ENCODE measurements around the gene NR1I3.
A peak's percentile ranks its signal among the peaks of the same experiment; 100 is the strongest.

NR1I3 gene

GRCh38 chr1:161217831-161218230, 20.2 kb downstream of the NR1I3 start:
- DNase-seq: no peak

- DNase-seq: peak; percentile 75
Observed at GRCh38 chr1:161216945-161217712, 20.9 kb downstream of the NR1I3 start.

- peak; percentile 88 for DNase-seq
Observed at GRCh38 chr1:161215076-161215475, 22.9 kb downstream of the NR1I3 start, which contains the start of gene FCER1G. TSS of gene FCER1G (plus strand) at chr1:161215295. CDS start at chr1:161215322, 27 bp downstream.

DNA sequence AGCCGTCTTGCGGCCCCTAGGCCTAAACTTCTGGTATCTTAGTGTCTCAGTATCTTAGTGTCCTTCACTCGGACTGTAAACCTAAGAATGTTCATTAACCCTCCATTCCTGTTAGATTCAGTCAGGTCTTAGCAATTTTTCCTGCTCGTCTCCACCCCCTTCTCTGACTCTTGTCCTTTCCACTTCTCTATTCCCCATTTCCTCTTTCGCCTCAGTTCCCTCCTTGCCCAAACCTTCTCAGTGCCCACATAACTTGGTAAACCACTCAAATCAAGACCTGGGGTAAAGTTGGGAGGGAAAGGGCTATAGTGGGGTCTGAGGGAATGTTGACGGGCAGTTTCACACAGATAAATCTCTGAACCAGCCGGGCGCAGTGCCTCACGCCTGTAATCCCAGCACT, 23.6 kb downstream of the NR1I3 start:
- DNase-seq: no peak

- peak; percentile 94 for DNase-seq
Observed at GRCh38 chr1:161209790-161210409, 28.1 kb downstream of the NR1I3 start.

DNA sequence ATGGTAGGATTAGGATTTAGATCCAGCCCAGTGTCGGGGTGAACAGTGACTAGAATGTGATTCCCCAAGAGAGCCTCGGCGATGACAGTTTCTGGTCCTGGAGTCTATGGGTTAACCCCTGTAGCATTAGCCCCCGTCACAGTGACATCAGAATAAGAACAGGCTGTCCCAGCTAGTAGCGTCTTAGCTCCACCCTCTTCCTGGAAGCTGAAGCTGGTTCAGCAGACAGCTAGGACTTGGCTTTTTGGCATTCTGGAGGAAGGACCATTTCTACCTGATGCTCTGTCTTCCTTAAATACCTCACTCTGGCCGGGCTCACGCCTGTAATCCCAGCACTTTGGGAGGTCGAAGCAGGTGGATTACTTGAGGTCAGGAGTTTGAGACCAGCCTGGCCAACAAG, 30.8 kb downstream of the NR1I3 start:
- DNase-seq: no peak

GRCh38 chr1:161206411-161207140, 31.4 kb downstream of the NR1I3 start:
- DNase-seq: no peak

GRCh38 chr1:161201836-161202712, 35.9 kb downstream of the NR1I3 start, which contains the start of gene NDUFS2:
TSS of gene NDUFS2 (plus strand) at chr1:161202367. CDS start at chr1:161202386, 19 bp downstream.
- peak; percentile 100 for DNase-seq

- peak; percentile 53 for DNase-seq
Observed at GRCh38 chr1:161200992-161201835, 36.8 kb downstream of the NR1I3 start.

DNA sequence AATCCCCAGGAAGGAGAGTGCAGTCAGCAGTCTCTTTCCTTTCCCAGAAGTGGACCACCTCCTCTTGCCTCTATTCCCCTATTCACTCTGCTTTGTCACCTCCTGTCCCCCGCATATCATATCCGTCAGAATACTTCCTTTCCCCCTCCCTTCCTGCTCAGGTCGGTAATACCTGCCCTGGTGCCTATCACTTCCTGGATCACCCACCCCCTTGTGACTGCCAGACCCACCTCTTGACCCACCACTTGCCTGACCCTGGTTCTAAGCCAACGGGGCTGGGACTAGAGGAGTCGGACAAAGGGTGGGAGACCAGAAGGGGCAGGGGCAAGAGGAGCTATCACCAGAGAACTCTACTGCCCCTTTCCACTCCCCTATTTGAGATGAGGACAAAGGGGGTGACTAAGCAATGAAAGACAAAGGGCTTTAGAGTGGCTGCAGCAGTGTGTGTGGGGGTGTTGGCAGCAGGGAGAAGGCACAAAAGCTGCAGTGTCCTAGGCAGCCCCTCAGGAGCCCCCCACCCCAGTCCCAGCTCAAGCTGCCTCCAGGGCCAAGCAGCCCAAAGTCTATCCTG, 37.5 kb downstream of the NR1I3 start:
- no peak for DNase-seq

- DNase-seq: no peak
Observed at GRCh38 chr1:161199506-161200139, 38.4 kb downstream of the NR1I3 start.

DNA sequence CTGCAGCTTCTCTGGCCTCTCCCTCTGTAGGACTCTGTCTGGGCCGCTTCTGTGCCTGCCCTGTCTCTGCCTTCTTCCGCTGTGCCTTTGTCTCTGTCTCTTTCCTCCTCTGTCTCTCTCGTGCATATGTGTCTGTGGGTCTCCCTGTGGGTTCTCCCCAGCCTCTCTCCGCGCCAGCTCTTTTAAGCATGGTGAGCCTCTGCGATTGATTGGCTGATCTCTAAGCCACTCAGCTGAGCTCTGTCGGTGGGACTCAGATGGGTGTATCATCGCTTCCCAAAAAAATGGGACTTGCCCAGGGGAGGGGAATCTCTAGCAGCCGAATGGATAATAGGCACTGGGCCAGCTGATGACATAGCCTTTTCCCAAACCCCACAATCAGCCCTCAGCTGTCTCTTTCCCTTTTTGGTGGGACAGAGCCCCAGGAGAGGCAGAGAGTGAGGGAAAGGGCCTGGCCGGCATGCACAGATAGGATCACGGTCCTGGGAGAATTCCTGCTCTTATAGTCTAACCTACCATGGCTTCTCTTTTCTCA, 39.0 kb downstream of the NR1I3 start, which contains the start of gene ADAMTS4:
Gene ADAMTS4 (minus strand): TSS at position 158 of the 535 bp plus-strand sequence. CDS start 427 bp downstream, outside the sequence.
- DNase-seq: no peak

DNA sequence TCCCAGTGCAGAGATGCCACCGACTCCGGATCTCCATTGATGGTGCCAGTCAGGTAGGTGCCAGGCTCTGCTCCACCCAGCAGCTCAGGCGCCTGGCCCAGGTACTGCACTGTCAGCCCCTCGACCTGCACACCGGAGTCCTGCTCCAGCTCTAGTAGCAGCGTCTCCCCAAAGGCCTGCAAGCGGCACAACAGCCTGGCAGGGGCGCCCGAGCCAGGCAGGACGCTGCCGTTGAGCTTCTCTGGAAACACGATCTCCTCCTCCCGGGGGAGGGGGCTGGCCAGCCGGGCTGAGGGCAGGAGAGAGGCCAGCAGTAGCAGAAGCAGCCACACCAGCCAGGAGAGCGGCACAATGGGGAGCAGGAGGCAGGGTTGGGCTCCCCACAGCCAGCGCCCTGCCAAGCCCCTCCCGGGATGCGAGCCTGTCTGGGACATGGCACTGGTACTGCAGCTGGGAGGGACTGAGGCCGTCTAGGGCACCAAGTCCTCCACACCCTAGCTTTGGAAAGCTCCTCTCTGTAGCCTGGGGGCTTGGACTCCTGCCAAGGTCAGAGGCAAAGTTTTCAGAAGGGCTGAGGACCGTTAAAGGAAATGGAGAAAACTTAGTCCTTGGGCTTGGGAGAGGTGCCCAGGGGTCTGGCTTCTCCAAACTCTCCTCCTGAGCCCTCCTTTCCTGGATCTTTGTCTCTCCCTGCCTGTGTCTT, 39.7 kb downstream of the NR1I3 start:
- DNase-seq: peak; percentile 52

- no peak for DNase-seq
Observed at GRCh38 chr1:161197560-161198193, 40.3 kb downstream of the NR1I3 start.

- DNase-seq: no peak
Observed at GRCh38 chr1:161196521-161197451, 41.2 kb downstream of the NR1I3 start.

DNA sequence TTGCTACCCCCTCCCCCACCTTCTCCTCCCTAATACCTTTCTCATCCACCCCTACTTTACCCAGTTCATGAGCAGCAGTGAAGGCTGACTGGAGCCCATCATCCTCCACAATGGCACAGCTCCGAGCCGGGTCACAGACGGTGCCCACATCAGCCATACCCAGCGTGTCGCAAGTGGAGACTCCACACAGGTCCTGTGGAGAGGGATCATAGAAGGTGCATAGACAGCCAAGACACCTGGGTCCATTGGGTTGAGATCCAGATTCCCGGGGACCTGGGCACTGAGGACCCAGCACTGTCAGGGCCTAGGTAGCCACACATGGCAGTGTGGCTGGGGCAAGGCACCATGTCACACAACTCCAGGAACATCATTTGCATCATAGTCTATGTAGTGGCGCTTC, 41.9 kb downstream of the NR1I3 start:
- DNase-seq: no peak

GRCh38 chr1:161195171-161195570, 42.8 kb downstream of the NR1I3 start:
- no peak for DNase-seq

Measured in hematopoietic multipotent progenitor cell treated with erythropoietin and hydrocortisone succinate and interleukin-3 and kit ligand, for 4 days (in vitro differentiated cells).